Cardiac fibroblast (primary cell): ENCODE measurements around the gene PDZD2.

ENCODE experiments used
- DNase-seq, 2 donors: peaks; one replicate each; pipeline versions ENCODE4 v3.0.0 to v3.0.0-alpha.2; 2010; ENCODE audit warnings: low read depth in 2 of 2
- H3K4me3 ChIP-seq, 2 donors: replicated peaks in 1 of 2; 1 replicate in 1 of 2; 2 replicates in 1 of 2; pipeline ENCODE4 v1.5.1; 2011; ENCODE audit warnings: low read depth in 2 of 2, low read length in 2 of 2, mild to moderate bottlenecking in 2 of 2, moderate library complexity in 1 of 2
- CTCF ChIP-seq: IDR thresholded peaks from one replicate; pipeline ENCODE4 v1.5.1; 2011; ENCODE audit warnings: low read depth, mild to moderate bottlenecking, low read length, inconsistent platforms

Gene PDZD2

DNA sequence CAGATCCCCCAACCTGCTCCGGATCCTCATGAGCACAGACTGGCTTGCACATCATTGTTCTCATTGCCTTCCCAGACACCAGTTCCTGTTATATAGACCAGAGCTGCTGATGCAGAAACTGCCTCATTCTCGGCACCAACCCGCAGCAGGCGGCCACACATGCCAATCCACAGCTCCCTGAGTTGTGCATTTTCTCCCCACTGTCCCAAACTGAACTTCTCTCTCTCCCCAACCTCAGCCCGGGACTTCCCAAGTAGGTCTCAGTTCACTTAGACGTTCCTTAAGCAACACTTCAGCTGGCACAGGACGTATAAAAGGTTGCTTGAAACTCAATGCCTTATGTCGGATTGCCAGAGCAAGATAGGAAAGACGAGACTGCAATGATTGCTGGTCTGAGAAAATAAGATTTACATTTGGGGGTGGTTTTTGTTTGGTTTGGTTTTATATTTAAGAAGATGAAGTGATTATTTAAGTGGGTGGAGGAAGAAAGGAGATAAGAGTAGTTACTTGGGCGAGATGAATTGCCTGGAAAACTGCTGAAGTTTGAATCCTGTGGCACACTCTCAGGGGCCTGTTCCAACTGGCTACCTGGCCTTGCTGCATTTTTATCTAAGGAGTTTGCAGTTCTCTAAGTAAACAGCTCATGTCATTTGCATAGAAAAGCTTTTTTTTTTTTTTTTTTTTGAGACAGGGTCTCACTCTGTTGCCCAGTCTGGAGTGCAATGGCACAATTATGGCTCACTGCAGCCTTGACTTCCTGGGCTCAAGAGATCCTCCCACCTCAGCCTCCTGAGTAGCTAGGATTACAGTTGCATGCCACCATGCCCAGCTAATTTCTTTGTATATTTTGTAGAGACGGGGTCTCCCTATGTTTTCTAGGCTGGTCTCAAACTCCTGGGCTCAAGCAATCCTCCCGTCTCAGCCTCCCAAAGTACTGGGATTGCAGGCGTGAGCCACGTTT is 379.8 kb downstream of the PDZD2 start:
- TF ChIP-seq CTCF, result no peak
- no peak overlapping the region for H3K4me3 ChIP-seq
- peak; percentile 20 to 57 for DNase-seq

DNA sequence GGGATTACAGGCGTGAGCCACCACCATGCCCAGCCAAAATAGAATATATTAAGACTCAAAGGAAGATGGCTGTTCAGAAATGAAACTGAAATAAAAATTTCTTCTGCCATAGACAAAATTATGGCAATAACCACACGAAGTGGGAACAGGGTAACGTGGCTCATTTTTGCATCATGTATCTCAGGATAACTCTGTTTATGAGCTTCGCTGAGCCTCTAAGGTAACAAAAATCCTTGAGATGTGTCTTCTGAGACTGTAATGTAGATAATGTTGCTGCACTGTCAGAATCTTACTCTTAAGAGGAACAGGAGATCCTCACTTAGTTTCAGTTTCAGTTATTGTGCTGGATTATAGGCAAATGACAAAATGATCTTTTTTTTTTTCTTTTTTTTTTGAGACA is 381.3 kb downstream of the PDZD2 start:
- no peak for TF ChIP-seq CTCF
- no peak for DNase-seq
- H3K4me3 ChIP-seq, result no peak overlapping the region

- DNase-seq, result peak in 1 of 2 donors; percentile 14
Measured at GRCh38 chr5:32020946-32021345, 382.0 kb downstream of the PDZD2 start.

GRCh38 chr5:32021771-32022170 is 382.8 kb downstream of the PDZD2 start:
- DNase-seq, result no peak
- TF ChIP-seq CTCF, result no peak
- H3K4me3 ChIP-seq, result no peak overlapping the region

More at GRCh38 chr5:32020946-32021345, 382.0 kb downstream of the PDZD2 start:
- no peak for TF ChIP-seq CTCF
- H3K4me3 ChIP-seq, result no peak overlapping the region

GRCh38 chr5:32022638-32023037 is 383.7 kb downstream of the PDZD2 start:
- no peak for TF ChIP-seq CTCF
- no peak for DNase-seq

GRCh38 chr5:32023816-32024215 is 384.9 kb downstream of the PDZD2 start:
- no peak overlapping the region for H3K4me3 ChIP-seq
- TF ChIP-seq CTCF, result no peak
- DNase-seq, result no peak

More at GRCh38 chr5:32022638-32023037, 383.7 kb downstream of the PDZD2 start:
- H3K4me3 ChIP-seq, result no peak overlapping the region
